NB4 (cell line): ENCODE measurements around the gene NR5A1.

ENCODE experiments used
- CTCF ChIP-seq: IDR thresholded peaks from one replicate; pipeline ENCODE4 v1.5.1; 2012; ENCODE audit warnings: low read depth, low read length
- POLR2A ChIP-seq: IDR thresholded peaks from 2 replicates; pipeline ENCODE4 v1.6.1; 2011; ENCODE audit warnings: mild to moderate bottlenecking; ENCODE audit not compliant: insufficient read length; ENCODE audit errors: extremely low read depth

GRCh38 chr9:124448019-124448418 lies 59.2 kb downstream of the NR5A1 start:
- TF ChIP-seq CTCF: no peak
- TF ChIP-seq POLR2A: no peak
